GM21576 (cell line): ENCODE measurements around the gene SYNDIG1L.
"Not testable (repeated sequence)": the region's sequence is repeated elsewhere in the genome, so short reads cannot be mapped to it uniquely, and the experiment has no call there.

Source experiments
- ATAC-seq: cut with Tn5 transposase; IDR thresholded peaks from one replicate; pipeline ENCODE4 v1.9.1; 2021; ENCODE audit warnings: mild to moderate bottlenecking, moderate library complexity; ENCODE audit not compliant: unreplicated experiment

SYNDIG1L gene

DNA sequence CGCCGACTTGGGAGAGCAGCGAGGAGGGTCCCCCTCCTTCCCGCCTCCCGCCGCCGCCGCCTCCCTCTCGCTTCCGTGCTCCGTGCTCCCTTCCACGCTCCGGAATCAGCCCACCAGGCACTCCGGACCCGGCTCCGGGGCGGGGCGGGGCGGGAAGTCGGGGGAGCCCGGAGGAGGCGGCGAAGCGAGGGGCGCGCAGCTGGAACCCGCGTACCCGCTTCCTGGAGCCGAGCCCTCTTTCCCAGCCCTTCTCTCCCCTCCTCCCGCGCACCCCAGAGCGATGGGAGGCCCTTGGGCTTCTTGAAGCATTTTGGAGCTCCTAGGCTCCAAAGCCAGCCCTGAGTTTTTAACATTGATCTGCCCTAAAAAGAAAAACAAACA, at the start of gene SYNDIG1L:
SYNDIG1L (minus strand) TSS at position 9 of the 381 bp plus-strand sequence. CDS start 16,466 bp downstream, outside the sequence.
- ATAC-seq: no peak

DNA sequence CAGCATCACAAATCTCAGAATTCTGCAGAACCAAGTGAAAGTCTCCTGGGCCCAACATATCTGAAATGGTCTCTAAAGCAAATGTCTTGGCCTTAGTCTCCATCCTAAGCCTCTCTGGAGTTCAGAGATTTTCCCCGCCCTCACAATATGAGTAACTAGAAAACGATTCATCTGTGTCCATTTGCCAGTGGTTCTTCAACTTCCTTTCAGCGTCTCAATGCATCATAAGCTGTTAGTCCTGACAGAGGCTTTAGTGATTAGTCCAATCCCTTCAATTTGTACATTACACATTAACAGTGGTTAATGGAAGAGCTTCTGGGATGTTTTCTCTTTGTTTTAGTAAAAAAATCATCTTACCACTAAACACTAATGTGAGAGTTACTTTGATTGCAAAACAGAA, 49.7 kb upstream of the SYNDIG1L start:
- no peak for ATAC-seq

DNA sequence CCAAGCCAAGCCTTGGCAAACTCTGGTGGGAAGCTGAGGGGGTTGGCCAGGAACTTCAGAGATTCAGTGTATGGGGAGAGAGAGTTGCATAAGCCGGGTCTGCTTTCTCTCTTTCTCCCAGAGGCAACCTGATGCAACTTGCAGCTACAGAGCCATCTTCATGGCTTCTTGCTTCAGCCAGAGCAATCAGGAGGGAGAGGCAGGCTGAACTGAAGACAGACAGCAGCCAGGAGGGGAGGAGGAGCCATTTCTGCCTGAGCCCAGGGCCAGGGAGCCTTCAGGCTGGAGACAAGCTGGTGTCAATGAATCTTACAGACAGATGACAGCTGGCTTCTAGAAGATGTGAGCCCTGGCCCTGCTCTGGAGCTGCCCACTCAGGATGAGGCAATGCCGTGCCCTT, 48.4 kb upstream of the SYNDIG1L start:
- ATAC-seq: no peak

DNA sequence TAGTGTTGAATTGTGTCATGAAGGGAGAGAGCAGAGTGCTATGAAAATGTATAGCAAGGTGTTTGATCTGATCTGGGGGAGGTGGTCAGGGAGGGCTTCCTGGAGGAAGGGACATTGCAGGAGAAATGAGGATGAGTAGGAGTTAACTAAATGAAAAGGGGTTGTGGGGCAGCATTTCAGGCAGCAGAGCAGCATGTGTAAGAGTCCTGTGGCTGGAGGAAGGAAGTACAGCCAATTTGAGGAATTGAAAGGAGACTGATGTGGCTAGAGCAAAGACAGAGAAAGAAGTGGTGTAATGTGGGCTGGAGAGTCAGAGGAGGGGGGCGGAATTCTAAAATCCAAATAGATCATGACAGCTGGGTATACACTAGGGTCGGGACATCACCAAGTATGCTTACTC, 46.6 kb upstream of the SYNDIG1L start:
- ATAC-seq: no peak

DNA sequence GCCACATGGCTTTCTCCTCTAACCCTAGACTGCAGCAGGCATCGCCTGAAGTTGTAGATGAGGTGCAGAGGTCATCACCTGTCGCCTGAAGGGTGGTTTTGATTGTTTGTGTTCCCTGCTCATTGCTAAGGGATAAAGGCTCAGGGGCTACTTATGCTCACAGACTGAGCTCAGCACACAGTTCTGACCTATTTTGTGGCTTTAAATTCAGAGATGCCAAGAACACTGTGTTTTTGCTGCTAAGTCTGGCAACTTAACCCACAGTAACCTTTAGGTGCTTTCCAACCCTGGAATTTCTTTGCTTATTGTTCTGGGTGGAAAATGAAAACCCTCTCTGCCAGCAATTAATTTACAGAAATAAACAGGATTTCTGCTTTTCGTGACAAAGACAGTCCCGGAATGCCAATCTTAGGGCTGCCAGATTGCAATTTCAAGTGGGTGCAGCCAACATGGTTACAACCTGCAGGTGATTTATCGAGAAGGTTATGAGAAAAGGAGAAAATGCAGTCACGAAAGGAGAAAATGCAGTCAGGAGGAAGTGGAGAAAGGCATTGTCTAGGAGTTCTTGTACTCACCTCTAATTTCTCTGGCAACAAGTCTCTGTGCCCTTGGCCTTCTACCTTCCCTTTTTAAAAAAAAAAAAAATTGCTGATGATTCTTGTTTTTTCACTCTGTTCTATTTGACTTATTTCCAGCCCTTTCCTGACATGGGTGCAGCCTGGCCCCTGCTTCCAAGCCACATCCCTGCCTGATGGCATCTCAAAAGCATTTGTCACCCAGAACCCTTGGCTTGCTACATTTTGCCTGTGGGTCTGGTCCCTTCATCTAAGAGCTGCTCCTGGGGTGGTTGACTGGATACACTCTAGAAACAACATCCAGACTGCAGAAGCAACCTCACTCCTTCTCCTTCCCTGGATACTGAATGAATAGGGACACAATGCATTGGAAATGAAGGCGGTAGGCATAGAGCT, 43.8 kb upstream of the SYNDIG1L start:
- ATAC-seq: no peak

DNA sequence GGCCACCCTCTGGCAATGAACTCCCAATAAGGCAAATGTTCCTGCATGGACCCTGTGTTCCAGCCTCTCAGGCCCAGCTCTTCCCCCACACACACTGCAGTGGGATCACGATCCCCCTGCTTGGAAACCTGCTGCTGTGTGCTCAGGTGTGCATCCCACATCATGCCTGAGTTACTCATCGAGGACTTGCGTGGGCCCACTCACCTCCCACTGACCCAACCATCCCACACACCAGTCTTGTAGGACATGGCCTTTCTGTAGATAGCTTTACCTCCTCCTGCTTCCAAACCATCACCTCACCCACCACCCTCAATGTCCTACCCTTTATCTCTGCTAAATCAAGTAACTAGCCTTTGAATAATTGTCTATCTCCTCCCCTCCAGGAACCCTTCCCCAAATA, 42.5 kb upstream of the SYNDIG1L start:
- ATAC-seq: no peak

DNA sequence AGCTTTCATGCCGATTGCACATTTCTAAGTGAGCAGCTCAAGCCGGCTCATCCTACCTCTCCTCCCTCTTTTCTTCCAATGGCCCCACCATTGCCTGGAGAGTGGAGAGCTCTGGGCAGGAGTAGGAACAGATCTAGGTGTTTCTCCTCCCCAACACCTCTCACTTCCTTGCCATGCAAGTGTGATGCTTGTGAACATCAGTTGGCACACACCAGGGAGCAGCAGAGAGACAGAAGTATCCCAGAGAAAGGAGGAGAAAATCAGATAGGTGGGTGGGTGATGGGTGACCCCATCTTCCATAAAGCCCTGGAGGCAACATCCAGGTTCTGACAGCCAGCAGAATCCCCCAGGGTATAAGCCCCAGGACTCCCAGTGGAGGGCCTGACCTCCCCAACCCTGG, 39.3 kb upstream of the SYNDIG1L start:
- no peak for ATAC-seq

DNA sequence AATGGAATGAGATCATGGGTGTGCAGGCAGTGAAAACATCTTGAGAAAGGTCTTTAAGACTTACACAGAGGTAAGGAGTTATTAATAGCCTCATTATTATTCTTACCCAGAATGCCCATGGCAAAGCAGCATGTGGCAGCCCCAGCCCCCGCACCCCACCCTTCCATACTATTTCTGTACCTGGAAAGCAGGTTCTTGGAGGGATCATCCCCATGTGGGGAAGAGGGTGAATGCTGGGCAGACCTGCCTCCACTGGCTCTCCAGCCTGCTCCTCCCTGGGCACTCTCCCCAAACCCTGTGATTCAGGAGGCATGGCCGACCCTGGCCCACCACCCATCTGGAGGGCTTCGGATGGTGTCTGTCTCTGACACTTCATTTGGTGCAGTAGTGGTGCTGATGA, 38.8 kb upstream of the SYNDIG1L start:
- ATAC-seq: no peak

DNA sequence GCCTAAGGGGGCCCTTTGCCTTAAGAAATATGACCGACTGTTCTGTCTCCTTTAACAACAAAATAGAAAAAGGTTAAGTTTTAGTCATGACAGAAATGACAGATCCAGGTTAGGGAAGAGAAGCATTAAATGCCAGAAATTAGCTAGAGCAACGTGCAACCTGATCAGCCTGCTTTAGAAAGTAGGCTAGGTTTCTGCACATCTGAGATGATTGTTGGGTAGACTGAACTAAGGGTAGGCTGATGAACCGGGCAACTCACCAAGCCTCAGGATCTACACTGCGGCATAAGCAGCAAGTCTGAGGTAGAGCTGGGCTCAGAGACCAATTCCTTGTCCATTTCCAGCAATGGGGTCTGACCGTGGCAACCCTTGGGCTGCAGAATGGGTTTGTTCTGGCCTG, 37.7 kb upstream of the SYNDIG1L start:
- no peak for ATAC-seq

DNA sequence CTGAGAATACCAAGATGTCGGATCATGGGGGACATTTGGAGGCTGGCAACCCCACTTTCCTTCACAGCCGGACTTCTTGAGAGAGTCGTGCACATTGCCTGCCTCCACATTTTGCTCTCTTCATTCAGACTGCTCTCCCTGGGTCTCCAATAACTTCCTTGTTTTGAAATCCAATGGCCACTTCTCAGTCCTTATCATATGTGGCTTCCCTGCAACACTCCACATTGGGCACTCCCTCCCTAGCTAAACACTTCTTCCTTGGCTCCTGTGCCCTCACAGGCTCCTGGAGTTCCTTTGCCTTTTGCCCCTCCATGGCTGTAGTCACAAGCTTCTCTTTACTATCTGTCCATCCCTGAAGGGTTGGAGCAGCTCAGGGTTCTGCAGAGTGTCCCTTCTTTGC, 37.0 kb upstream of the SYNDIG1L start:
- ATAC-seq: no peak

DNA sequence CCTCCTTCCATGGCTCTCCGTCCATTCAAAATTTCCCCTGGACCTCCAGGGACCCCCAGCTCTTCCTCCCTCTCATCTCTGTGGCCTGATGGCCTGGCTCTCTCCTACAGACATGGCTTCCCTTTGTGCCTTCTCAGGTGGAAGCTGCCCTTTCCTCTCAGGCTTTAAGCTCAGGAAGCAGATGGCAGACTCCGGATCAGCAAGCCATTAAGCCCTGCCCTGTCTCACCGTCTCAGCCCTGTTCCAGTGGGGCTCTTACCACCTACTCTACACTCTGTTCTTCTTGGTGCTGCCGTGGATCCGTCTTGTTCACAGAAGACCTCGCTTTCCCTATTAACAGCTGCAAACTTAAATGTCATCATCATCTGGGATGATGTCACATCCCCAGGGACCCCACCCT, 34.0 kb upstream of the SYNDIG1L start:
- no peak for ATAC-seq

DNA sequence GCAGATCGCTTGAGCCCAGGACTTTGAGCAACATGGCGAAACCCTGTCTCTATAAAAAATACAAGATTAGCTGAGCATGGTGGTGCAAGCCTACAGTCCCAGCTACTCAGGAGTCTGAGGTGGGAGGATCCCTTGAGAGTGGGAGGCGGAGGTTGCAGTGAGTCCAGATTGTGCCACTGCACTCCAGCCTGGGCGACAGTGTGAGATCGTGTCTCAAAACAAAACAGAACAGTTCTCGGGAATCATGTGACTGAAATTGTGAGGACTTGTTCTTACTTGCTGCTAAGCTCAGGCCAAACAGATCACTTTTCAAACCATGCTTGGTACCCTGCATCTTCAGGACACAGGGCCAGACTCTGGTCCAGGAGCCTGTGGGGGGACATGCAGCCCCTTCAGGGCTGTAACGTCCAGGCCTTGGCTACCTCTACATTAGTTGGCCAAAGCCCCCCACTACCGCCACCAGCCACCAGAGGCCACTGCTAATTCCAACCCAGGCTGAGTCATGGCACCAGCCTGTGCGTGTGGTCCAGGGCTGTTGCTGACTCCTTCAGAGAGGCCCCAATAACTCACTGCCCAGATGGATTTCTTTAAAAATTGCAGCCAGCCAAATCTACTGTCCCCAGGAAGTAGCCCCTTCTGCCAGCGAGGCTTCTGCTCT, 33.4 kb upstream of the SYNDIG1L start:
- no peak for ATAC-seq

DNA sequence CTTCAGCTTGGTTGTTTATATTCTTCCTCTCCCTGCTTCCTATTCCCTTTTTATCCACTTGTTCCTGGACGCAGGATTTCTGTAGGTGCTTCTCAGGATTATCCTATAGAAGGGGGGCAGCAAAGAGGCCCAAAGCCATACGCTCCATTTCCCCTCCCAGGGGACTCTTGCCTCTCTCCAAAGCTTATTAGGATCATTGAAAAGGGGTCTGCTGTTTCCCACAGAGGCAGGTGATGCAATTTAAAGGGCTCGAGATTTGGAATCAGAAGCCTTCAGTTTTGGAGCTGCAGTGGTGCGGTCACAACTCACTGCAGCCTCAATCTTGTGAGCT, 31.5 kb upstream of the SYNDIG1L start:
- no peak for ATAC-seq

DNA sequence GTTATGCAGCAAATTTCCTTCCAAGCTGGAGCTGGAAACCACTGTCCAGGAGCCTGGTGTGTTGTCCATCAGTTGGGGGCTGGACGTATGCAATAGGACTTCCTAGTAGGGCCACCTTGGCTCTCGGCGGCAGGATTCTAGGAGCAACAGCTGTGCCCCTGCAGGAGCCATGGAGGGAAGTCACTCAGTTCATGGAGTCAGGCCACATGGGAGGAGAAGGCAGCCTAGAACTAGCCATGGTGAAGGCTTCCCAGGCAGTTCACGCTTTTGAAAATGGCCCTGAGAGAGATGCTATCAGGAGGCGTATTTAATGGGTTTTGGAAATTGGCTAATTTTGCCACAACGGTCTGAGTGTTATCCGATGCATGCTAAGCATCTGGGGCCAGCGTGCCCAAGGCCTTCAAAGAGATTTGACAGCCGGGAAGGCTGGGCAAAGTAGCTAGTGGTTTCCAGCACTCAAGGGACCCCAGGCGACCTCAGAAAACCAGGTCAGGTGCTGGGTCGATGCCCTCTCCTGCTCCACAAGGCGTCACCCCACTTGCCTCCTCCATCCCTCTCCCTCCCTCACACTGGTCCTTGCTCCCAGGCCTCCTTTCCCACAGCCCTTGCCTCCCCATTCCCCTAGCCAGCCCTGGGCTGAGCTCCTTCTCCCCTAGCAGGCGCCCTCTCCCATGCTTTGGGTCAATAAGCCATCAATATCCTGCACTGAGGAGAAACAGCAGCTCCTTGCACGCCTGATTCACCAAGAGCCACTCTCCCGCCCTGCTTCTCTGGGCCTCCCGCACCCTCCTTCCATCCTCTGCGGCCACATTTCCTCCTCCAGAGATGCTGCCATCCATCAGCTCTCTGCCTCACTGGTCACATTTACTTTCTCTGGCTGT, 30.9 kb upstream of the SYNDIG1L start:
- ATAC-seq: no peak

DNA sequence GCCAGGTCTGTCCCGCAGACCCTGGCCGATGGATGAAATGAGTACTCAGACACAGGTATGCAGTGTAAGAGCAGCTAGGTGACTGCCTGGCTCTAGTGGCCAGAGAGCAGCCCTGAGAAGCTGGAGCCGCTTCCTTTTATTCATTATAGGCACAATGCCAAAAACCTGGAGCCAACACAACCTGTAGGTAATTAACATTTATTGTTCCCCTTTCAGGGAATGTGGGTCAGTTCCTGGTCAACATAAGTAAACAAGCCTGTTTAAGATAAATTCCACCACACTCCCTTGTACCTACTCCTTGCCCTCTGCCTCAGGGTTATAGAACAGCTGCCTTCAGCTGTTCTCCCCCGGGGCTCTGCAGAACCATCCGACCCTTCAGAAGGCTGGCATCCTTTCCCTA, 28.4 kb upstream of the SYNDIG1L start:
- not testable (repeated sequence) for ATAC-seq

DNA sequence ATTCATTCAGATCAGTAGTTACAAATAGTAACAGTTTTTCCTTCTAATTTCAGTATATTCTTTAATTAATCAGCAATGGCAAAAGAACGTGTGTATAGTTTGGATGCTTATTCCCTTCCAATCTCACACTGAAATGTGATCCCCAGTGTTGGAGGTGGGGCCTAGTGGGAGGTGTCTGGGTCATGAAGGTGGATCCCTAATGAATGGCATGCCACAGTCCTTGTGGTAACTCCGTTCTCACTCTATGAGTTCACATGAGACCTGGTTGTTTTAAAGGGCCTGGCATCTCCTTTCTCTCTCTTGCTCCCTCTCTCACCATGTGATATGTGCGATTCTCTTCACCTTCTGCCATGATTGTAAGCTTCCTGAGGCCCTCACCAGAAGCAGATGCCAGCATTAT, 18.9 kb upstream of the SYNDIG1L start:
- ATAC-seq: no peak

DNA sequence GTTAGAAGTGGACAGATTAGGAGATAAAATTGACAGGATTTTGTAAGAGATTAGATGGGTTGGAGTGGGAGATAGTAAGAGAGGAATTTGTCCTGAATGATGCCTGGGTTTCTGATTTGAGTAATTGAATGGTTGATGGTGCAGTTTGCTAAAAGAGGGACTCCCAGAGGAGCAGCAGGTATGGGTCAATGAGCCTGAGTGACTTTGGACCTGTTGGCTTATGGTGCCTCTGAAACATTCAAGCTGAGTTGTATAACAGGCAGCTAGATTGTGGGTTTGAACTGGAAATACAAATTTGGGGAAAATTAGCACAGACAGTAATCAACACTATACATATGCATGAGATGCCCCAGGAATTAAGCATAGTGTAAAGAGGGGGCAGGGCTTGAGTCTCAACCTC, 16.7 kb upstream of the SYNDIG1L start:
- ATAC-seq: no peak

DNA sequence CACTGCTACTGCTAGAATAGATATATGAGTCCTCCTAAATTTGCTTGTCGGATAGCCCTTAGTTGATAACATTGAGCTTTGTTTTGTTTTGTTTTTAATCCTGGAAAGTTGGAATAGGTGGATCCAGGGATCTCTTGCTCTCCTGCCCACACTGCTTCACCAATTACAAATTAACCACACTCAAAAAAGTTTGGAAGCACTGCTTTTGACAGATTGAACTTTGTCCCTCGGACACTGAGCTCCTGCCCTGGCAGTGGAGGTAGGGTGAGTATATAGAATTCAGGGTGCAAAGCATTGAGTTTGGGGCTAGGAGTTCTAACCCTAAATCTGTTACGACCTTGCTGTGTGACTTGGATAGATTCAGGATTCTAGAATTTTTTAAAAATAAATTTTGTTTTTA, 15.1 kb upstream of the SYNDIG1L start:
- ATAC-seq: no peak

DNA sequence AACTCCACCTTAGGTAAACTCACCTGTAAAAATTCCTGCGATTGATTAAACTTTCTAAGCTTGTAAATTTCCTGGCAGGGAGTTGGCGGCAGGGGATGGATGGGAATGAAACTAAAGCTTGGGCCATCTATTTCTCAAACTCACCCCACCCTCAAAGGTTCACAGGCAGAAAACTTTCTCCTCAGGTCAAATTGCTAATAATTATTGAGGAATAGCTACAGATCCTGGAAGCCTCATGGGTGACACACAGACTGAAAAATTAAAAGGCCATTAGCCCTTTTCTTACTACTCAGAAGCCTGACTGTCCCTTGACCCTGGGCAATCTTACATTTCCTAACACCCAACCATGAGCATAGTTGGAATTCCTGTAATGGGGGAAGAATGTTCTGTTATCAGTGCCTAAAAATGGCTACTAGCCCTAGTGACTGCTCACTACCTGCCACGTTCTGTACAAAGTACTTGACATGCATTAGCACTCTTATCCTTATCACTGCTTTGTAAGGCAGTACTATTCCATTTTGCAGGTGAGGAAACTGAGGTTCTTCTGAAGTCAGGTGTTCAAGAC, 12.4 kb upstream of the SYNDIG1L start:
- ATAC-seq: no peak

DNA sequence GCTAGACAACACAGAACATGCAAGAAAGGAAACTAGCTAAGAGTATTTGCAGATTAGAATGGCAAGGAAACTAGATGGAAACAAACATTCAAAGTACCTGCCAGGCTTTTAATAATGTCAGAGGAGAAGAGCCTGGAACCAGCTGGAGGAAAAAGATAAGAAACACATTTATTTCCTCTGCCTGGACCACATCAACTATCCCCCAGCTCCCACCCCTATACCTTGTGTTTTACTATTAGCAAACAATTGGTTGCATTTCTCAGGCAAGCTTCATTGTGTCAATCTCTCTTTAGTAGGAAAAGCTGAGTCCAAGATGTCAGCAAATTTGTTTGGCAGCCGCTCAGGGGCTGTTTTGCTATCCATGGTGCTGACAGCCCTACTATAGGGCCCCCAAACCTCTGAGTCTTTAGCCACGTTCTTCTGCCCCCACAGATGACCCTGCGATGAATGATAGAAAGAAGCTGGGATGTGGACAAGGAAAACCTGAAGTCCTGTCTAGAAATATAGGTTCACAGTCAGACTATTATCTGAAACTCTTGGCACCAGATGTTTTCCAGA, 11.6 kb upstream of the SYNDIG1L start:
- ATAC-seq: no peak

DNA sequence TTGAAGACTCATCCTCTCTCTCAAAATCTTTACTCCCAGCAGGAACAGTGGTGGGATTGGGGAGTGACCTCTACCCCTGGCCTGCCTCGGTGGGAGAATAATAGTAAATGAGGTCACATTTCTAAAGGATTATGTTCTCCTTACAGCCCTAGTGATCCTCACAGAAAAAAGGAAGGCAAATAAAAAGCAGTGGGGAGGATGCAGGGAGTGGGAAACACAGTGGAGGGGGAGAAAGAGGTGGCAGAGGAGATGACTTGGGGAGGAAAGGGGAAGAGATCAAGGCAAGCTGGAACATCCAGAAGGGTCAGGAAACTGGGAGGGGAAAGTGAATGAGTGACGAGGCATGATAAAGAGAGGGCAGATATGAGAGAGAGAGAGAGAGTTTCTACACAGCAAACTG, 8.3 kb upstream of the SYNDIG1L start:
- ATAC-seq: no peak
